DOHH2 (cell line): ENCODE results near the gene MTCL1.

Experiments
- EZH2phosphoT487 ChIP-seq: fragments of 200-600 bp; sonication (generic); IDR thresholded peaks from 2 replicates; pipeline ENCODE4 v1.6.1; 2017; ENCODE audit warnings: borderline replicate concordance, mild to moderate bottlenecking, antibody characterized with exemption, low read length, moderate library complexity, mixed read lengths
- TF ChIP-seq, protein P1 (sequence below): fragments of 200-600 bp; sonication (generic); IDR thresholded peaks from one replicate; pipeline ENCODE4 v1.5.1; 2014; ENCODE audit warnings: antibody characterized with exemption, mild to moderate bottlenecking, low read depth, low read length; ENCODE audit not compliant: poor library complexity, severe bottlenecking

DNA sequence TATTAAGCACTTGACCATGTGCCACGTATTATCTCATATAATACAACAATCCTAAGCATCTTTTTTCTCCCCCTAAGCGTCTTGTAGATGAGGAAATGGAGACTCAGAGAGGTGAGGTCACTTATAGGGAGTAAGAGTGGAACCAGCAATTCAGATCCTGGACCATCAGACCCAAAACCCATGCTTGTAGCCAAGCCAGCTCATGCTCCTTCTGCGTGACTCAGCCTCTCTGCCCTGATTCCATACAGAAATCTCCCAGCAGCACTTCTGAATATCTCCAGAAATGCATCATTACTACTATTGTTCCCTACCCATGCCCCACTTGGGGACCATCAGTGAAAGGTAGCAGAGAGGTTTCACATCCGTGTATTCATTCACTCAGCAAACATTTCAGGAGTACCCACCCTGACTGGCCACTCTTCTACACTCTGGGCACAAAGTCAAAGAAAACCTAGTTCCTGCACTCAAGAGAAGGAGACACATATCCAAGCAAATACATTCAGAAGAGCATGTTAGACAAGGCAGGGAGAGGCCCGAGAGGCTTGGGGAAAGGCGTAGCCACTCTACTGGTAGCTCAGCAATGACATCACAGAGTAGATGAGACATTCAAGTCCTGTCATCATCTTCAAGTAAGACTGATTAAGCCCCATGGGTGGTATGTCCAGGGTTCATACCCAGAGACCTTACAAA is 141.9 kb downstream of the MTCL1 start:
- TF ChIP-seq, protein P1, sequence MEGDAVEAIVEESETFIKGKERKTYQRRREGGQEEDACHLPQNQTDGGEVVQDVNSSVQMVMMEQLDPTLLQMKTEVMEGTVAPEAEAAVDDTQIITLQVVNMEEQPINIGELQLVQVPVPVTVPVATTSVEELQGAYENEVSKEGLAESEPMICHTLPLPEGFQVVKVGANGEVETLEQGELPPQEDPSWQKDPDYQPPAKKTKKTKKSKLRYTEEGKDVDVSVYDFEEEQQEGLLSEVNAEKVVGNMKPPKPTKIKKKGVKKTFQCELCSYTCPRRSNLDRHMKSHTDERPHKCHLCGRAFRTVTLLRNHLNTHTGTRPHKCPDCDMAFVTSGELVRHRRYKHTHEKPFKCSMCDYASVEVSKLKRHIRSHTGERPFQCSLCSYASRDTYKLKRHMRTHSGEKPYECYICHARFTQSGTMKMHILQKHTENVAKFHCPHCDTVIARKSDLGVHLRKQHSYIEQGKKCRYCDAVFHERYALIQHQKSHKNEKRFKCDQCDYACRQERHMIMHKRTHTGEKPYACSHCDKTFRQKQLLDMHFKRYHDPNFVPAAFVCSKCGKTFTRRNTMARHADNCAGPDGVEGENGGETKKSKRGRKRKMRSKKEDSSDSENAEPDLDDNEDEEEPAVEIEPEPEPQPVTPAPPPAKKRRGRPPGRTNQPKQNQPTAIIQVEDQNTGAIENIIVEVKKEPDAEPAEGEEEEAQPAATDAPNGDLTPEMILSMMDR = no peak
- no peak for TF ChIP-seq EZH2phosphoT487
